ENCODE results near the gene LNP1. TPM values are rescaled to one million over a fixed set of nuclear protein-coding genes. Genes with fewer than 3 reads are reported as not detected.

LNP1 gene
- total RNA-seq, 4 donors from 2014 or later, result 1.1 to 3.7 (median 1.9) TPM

DNA sequence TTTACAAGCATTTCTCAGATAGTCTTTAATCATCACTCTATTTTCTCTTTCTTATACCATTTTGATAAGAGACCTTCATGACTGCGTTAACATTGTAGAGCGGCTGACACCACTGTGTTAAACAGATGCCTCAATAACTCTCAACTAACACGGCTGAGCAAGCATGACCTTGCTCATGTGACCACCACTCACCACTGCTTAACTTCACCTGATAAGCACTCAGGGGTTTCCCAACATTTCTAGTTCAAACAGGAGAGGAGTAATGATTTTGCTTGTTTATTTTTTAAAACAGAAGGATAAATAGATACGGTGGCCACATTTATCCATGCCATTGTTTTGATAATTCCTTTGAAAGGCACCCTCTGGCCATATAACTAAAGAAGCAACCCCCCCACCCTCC, 53.3 kb downstream of the LNP1 start:
- DNase-seq (no peak), ATAC-seq (no peak)
- peaks cover 0 to 9% of the 10 kb centered on the region in 2 donors for H3K36me3 ChIP-seq
- no peaks in the 10 kb centered on the region for H3K27me3 ChIP-seq
- TF ChIP-seq, protein P1, sequence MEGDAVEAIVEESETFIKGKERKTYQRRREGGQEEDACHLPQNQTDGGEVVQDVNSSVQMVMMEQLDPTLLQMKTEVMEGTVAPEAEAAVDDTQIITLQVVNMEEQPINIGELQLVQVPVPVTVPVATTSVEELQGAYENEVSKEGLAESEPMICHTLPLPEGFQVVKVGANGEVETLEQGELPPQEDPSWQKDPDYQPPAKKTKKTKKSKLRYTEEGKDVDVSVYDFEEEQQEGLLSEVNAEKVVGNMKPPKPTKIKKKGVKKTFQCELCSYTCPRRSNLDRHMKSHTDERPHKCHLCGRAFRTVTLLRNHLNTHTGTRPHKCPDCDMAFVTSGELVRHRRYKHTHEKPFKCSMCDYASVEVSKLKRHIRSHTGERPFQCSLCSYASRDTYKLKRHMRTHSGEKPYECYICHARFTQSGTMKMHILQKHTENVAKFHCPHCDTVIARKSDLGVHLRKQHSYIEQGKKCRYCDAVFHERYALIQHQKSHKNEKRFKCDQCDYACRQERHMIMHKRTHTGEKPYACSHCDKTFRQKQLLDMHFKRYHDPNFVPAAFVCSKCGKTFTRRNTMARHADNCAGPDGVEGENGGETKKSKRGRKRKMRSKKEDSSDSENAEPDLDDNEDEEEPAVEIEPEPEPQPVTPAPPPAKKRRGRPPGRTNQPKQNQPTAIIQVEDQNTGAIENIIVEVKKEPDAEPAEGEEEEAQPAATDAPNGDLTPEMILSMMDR (IDR thresholded peaks at IDR 0.05 in 4 of 5, conservative IDR thresholded peaks at IDR 0.05 in 1 of 5), result no peak
- TF ChIP-seq POLR2A (IDR thresholded peaks at IDR 0.05), result no peak
- H3K9me3 ChIP-seq, result no peaks in the 10 kb centered on the region
- intact Hi-C loops (cut with DNase I; ENCODE audit: low total_unique reads) (no loop called here), in situ Hi-C loops (cut with MboI; ENCODE audit: low sequenced_read_pairs in 4 of 4) (no loop called here)
- no peaks in the 10 kb centered on the region for H3K4me1 ChIP-seq
- no peak overlapping the region for H3K27ac ChIP-seq
- H3K4me3 ChIP-seq, result no peak overlapping the region

DNA sequence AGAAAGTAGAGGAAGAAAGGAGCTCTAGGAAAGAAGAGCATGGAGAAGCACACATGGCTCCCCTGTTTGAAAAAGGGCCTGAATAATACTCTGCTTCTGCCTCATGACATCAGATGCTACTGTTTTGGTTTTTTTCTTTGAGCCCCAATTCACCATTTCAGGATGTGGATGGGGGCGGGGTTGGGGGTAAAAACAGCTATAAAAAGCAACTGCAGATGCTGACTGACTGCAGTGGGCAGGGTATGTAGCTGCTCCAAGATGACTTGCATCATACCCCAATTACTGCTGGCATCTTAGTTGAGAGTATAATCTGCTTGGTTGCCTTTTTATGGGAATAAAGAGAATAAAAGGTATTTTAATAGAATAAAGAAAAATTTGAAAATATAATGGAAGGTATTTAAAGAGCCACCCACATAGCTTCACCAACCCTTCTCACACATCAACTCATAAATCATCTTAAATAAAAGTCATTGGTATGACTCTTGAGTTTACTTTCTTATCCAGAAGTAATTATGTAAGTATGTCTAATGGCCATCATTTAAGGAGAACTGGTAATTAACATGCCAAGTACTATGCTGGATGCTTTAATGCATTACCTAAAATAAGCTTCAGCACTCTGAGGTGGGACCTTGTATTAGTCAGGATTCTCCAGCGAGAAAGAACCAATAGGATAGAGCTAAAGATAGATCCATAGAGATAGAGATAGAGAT, 54.7 kb downstream of the LNP1 start:
- no peaks in the 10 kb centered on the region for H3K27me3 ChIP-seq
- no peak overlapping the region for H3K4me3 ChIP-seq
- ATAC-seq, result no peak
- no peaks in the 10 kb centered on the region for H3K9me3 ChIP-seq
- no peaks in the 10 kb centered on the region for H3K4me1 ChIP-seq
- TF ChIP-seq, protein P1 (IDR thresholded peaks at IDR 0.05 in 4 of 5, conservative IDR thresholded peaks at IDR 0.05 in 1 of 5), result no peak
- no peak for TF ChIP-seq POLR2A (IDR thresholded peaks at IDR 0.05)
- intact Hi-C loops (cut with DNase I; ENCODE audit: low total_unique reads) (no loop called here), in situ Hi-C loops (cut with MboI; ENCODE audit: low sequenced_read_pairs in 4 of 4) (no loop called here)
- peaks cover 0 to 9% of the 10 kb centered on the region in 2 donors for H3K36me3 ChIP-seq
- H3K27ac ChIP-seq, result no peak overlapping the region
- DNase-seq, result no peak

DNA sequence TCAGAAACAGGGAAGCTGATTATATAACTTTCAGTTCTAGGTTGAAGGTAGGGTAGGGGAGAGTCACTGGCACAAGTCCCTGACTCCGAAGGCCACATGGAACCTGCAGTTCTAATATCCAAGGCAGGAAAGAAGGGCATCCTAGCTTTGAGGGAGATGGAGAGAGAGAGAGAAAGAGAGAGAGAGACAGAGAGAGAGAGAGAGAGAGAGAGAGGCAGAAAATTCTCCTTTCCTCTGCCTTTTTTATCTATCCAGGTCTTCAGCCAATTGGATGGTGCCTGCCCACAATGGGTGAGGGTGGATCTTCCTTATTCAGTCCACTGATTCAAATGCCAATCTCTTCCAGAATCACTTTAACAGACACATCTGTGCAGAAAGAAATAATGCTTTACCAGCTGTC, 55.4 kb downstream of the LNP1 start:
- H3K4me3 ChIP-seq, result no peak overlapping the region
- TF ChIP-seq, protein P1 (IDR thresholded peaks at IDR 0.05 in 4 of 5, conservative IDR thresholded peaks at IDR 0.05 in 1 of 5), result no peak
- no peak for TF ChIP-seq POLR2A (IDR thresholded peaks at IDR 0.05)
- H3K36me3 ChIP-seq, result peaks cover 0 to 9% of the 10 kb centered on the region in 2 donors
- in situ Hi-C loops (cut with MboI; ENCODE audit: low sequenced_read_pairs in 4 of 4) (no loop called here), intact Hi-C loops (cut with DNase I; ENCODE audit: low total_unique reads) (no loop called here)
- no peaks in the 10 kb centered on the region for H3K4me1 ChIP-seq
- DNase-seq (no peak), ATAC-seq (no peak)
- no peaks in the 10 kb centered on the region for H3K9me3 ChIP-seq
- H3K27ac ChIP-seq, result no peak overlapping the region
- no peaks in the 10 kb centered on the region for H3K27me3 ChIP-seq

DNA sequence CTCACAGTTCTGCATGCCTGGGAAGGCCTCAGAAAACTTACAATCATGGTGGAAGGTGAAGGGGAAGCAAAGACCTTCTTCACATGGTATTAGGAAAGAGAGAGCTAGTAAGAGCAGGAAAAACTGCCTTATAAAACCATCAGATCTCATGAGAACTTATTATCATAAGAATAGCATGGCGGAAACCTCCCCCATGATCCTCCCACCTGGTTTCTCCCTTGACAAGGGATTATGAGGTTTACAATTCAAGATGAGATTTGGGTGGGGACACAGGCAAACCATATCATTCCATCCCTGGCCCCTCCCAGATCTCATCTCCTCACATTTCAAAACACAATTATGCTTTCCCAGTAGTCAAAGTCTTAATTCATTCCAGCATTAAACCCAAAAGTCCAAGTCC, 56.5 kb downstream of the LNP1 start:
- no peak for ATAC-seq
- in situ Hi-C loops (cut with MboI; ENCODE audit: low sequenced_read_pairs in 4 of 4), result no loop called here
- Histone ChIP-seq H3K27me3 (no peaks in the 10 kb centered on the region), H3K4me1 (no peaks in the 10 kb centered on the region), H3K27ac (no peak overlapping the region), H3K36me3 (peaks cover 0 to 9% of the 10 kb centered on the region in 2 donors), H3K9me3 (no peaks in the 10 kb centered on the region), H3K4me3 (no peak overlapping the region)
- intact Hi-C loops (cut with DNase I; ENCODE audit: low total_unique reads), result no loop called here
- DNase-seq, result no peak
- no peak for TF ChIP-seq POLR2A (IDR thresholded peaks at IDR 0.05)
- TF ChIP-seq, protein P1 (IDR thresholded peaks at IDR 0.05 in 4 of 5, conservative IDR thresholded peaks at IDR 0.05 in 1 of 5), result no peak

DNA sequence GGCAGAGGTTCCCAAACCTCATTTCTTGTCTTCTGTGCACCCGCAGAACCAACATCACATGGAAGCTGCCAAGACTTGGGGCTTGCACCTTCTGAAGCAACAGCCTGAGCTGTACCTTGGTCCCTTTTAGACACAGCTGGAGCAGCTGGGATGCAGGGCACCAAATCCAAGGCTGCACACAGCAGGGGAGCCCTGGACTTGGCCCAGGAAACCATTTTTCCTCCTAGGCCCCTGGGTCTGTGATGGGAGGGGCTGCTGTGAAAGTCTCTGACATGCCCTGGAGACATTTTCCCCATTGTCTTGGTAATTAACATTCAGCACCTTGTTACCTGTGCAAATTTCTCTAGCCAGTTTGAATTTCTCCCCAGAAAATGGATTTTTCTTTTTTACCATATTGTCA, 57.5 kb downstream of the LNP1 start:
- H3K4me3 ChIP-seq, result no peak overlapping the region
- no peak for DNase-seq
- TF ChIP-seq, protein P1 (IDR thresholded peaks at IDR 0.05 in 4 of 5, conservative IDR thresholded peaks at IDR 0.05 in 1 of 5), result no peak
- TF ChIP-seq POLR2A (IDR thresholded peaks at IDR 0.05), result no peak
- no peak overlapping the region for H3K27ac ChIP-seq
- H3K9me3 ChIP-seq, result no peaks in the 10 kb centered on the region
- no peaks in the 10 kb centered on the region for H3K27me3 ChIP-seq
- H3K36me3 ChIP-seq, result peaks cover 0 to 9% of the 10 kb centered on the region in 2 donors
- ATAC-seq, result no peak
- H3K4me1 ChIP-seq, result no peaks in the 10 kb centered on the region
- in situ Hi-C loops (cut with MboI; ENCODE audit: low sequenced_read_pairs in 4 of 4) (no loop called here), intact Hi-C loops (cut with DNase I; ENCODE audit: low total_unique reads) (no loop called here)
